ENCODE measurements around the gene TMEM234. TPM values are rescaled to one million over a fixed set of nuclear protein-coding genes. Genes with fewer than 3 reads are reported as not detected.

Gene TMEM234
- total RNA-seq: 10 to 100 TPM; 13.7 to 18.2 TPM

DNA sequence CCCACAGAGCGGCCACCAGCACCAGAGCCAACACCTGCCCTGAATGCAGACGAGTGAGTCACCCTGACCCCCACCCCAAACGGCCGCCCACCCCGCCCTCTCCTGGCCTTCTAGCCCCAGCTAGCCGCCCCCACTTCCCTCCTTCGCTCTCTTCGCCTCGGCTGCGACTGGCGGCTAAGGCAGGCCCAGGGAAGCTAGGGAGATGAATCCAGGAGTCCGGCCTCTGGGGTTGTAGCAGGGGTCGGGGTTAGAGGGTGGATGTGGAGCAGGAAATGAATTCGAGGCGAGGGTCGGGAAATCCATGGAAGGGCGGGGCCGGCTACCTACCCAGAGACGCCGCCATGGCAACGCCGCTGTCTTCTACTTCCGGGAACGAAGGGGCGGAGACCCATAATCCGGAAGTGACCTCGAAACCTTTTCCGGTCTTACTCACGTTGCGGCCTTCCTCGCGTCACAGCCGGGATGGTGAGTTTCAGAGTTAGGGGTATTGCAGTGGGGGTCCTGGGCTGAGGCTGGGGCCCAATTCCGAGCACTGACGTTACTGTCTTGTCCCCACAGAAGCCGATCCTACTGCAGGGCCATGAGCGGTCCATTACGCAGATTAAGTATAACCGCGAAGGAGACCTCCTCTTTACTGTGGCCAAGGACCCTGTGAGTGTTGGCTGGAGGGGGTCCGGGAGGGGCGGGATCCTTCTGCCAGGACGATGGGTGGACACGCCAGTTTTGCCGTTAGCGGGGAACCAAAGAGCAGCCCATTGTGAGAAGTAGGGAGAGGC lies at the start of gene TMEM234, which contains the start of gene EIF3I:
Gene TMEM234 (minus strand): TSS at position 374 of the 776 bp plus-strand sequence. CDS start 31 bp downstream, at position 343.
Gene EIF3I (plus strand): TSS at position 428 of the 776 bp plus-strand sequence. CDS start 35 bp downstream, at position 463.

DNA sequence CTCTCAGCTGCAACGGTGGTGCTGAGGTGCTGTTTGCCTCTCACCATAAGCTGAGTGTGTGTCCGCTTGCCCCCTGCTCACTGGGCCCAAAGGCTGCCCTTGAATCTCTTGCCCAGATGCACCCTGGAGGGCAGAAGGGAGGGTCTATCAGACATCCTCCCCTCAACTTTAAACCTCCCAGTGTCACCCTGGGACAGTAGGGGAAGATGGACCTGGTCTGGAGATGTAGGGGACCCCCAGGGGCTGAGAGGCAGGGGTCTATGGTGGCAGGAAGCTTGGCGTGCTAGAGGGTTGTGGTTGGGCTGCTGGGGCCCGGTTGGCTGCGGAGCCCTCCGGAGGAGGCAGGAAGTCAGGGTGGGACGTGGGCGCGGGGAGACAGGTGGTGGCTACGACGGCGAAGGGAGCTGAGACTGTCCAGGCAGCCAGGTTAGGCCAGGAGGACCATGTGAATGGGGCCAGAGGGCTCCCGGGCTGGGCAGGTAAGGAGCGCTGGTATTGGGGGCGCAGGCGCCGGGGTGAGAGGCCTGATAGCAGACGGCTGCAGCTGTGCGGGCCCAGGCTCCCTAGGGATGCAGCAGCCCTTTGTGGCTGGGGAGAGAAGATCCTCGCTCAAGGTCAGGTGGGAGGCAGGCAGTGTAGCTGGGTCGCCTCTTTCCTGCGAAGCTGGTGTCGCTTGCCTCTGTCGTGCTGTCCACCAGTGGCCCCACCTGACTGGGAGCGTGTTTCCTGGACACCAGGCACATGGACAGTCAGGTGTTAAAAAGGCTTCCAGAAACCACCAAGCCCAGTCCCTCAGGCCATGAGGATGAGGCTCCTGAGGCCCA lies 29.0 kb upstream of the TMEM234 start, which contains the start of gene LCK:
Gene LCK (plus strand): TSS at position 373 of the 824 bp plus-strand sequence. CDS start 23,065 bp downstream, outside the sequence.

DNA sequence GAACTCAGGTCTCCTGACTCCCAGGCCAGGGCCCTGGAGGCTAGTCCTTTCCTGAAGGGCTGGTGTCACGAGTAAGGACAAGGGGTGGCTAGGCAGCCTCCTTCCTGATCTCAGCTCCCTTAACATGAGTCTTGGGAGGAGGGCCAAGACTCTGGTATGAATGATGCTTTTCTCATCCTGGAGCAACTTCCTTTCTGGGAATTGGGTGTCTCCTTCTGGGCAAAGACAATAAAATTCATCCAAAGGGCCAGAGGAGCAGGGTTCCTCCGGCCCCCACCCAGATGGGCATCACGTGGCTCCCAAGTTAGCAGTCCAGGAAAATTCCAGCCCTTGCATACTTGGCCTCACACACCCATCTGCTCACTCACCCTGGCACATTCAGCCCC lies 24.7 kb upstream of the TMEM234 start, which contains the start of gene FAM167B:
Gene FAM167B (plus strand): TSS at position 335 of the 386 bp plus-strand sequence. CDS start 200 bp downstream, outside the sequence.

DNA sequence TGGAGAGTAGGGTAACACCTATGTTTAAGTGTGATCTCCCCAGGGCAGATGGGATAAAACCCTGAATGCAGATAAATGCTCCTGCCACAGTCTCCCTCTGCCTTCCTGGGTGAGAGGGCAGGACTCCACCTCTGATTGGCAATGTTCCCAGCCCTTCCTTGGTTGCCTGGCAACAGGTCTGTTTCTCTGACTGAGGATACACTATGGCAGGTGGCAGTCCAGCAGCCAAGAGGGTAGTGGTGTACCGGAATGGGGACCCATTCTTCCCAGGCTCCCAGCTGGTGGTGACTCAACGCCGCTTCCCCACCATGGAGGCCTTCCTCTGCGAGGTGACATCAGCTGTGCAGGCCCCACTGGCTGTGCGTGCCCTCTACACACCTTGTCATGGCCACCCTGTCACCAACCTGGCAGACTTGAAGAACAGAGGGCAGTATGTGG lies 13.2 kb downstream of the TMEM234 start, which contains the start of gene DCDC2B:
Gene DCDC2B (plus strand): TSS at position 199 of the 438 bp plus-strand sequence. CDS start 5 bp downstream, at position 204.

DNA sequence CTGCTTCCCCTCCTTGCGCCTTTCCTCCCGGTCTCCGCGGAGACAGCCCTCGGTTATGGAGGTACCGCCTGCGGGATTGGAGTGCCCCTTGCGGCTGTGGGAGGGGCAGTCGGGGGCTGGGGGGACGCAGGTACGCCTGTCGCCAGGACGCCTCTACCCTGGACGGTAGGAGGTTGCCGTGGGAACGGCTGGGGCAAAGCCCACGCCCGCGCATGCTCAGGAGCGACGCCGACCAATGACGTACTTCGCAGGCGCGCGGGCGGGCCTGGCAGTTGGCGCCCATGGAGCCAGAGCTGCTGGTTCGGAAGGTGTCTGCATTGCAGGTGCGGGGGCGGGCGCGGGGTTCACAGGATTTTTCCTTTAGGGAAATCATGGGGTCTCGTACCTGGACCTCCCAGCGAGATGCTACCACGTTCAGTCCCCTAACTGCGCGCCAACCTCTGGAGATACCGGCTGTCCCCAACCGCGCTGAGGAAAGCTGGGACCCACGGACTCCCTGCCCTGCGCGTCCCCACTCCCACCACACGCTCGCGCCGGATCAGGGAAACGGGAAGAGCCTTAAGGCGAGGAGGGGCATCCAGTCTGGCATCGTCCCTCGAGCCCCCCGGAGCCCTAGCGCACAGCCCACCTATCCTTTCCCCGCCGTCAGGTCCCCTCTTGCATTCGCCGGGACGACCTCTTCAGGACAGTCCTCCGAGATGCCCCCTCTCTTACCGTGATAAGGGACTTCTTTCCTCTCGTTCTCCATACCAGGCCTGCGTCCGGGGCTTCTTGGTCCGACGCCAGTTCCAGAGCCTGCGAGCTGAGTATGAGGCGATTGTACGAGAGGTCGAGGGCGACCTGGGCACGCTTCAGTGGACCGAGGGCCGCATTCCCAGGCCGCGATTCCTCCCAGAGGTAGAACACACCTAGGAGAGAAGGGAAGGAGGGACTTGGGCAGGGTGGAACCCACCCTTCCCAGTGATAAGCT lies 16.5 kb downstream of the TMEM234 start, which contains the start of gene IQCC:
Gene IQCC (plus strand): TSS at position 271 of the 970 bp plus-strand sequence. CDS start 11 bp downstream, at position 282.

DNA sequence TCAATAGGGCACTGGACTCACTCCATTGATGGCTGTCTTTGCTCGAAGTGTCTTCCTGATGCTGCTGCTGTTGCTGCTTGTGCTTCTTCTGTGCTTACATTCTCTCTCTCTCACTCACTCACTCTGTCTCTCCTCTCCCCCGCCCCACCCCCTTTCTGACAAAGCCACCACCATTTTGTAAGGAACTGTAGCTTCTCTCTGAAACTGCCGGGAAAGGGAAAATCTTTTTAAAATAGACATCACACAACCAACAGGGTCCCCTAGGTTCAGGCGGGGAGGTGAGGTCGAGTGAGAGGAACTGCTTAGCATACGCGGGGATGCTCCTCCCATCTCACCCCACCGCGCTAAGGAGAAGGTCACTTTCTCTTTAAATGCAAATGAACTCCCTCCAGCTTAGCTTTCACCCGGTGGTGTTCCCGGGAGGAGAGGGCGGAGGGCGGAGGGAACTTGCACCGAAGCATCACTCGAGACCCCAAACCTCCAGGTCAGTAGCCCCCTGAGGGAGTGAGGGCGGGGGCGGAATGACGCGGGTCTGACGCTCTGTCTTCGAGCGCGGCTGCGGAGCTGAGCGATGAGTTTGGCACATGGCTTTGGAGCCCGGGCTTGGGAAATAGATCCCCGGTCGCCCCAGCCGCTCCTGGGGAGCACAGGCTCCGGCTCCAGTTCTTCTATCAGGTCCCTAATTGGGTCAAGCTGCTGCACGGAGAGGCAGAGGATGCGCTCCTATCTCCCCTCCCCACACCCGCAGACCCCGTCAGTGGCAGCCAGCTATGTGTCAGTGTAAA lies 21.7 kb downstream of the TMEM234 start, which contains the start of gene CCDC28B:
Gene CCDC28B (plus strand): TSS at position 370 of the 785 bp plus-strand sequence. CDS start 1,341 bp downstream, outside the sequence.

DNA sequence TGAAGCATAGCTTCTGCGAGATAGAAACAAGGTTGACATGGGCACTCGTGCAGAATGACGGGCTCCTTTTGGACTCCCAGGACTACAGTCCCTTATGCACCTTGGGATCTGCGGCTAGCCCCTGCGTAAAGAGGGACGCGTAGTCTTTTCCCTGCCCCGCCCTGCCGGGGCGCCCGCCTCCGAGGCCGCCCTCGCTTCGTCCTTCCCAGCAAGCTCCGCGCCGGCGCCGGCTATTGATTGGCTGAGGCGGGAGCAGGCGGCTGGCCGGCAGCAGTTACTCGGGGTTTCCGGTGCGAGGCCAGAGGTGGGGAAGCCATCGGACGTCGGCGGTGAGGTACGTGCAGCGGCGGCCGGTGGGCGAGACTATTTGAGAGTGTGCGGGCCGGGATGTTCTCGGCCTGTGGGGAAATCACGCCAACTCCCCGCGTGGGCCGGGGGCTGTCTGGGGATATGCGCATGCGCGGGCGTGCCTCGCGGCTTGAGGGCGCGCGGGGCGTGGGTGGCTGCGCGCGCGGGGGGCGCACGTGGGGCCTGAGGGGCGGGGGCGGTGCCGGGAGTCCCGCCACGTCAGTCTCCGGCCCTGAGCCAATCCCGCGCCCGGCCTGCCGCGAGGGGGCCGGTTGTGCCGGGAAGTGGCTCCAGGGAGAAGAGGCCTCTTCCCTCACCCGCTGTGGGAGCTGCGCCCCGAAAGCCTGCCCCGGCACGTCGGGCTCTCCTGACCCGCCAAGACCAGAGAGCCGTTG lies 42.5 kb downstream of the TMEM234 start, which contains the start of gene TXLNA:
Gene TXLNA (plus strand): TSS at position 233 of the 743 bp plus-strand sequence. CDS start 671 bp downstream, outside the sequence.

Small RNA genes within 50 kb of the gene (small RNA-seq; reads per million reads assigned to genes)
- gene RF00017: 0 reads per million in 2 donors

Other genes with a start within 250 kb of the TMEM234 start
- 10 to 100 TPM; 29.9 to 52.9 TPM for gene KHDRBS1, start 208.5 kb downstream of the TMEM234 start, total RNA-seq
- 1 to 10 TPM; 4.5 to 5.3 TPM for gene TMEM39B, start 149.4 kb downstream of the TMEM234 start, total RNA-seq
- gene KPNA6, start 114.3 kb downstream of the TMEM234 start, total RNA-seq: 10 to 100 TPM; 46.1 to 61.3 TPM
- 10 to 100 TPM; 90.9 to 94.6 TPM for gene TXLNA, start 42.7 kb downstream of the TMEM234 start, total RNA-seq
- gene CCDC28B, start 21.8 kb downstream of the TMEM234 start, total RNA-seq: 10 to 100 TPM; 11.4 to 13.7 TPM
- 1 to 10 TPM; 1.4 to 1.7 TPM for gene IQCC, start 16.7 kb downstream of the TMEM234 start, total RNA-seq
- not detected for gene DCDC2B, start 13.3 kb downstream of the TMEM234 start, total RNA-seq
- 100 to 1,000 TPM; 204 to 323 TPM for gene EIF3I, start 54 bp upstream of the TMEM234 start, total RNA-seq
- gene FAM167B, start 24.9 kb upstream of the TMEM234 start, total RNA-seq: 10 to 100 TPM; 11.7 to 30.3 TPM
- not detected for gene LCK, start 28.9 kb upstream of the TMEM234 start, total RNA-seq
- 100 to 1,000 TPM in 1 of 2 donors, 10 to 100 TPM in 1; 61.3 to 104 TPM for gene HDAC1, start 69.7 kb upstream of the TMEM234 start, total RNA-seq
- 100 to 1,000 TPM in 1 of 2 donors, 10 to 100 TPM in 1; 68.5 to 149 TPM for gene MARCKSL1, start 113.9 kb upstream of the TMEM234 start, total RNA-seq
- gene FAM229A, start 140.1 kb upstream of the TMEM234 start, total RNA-seq: 1 to 10 TPM; 1.4 to 1.7 TPM
- gene TSSK3, start 140.2 kb upstream of the TMEM234 start, total RNA-seq: 1 to 10 TPM in 1 of 2 donors, under 1 TPM in 1; 0.34 to 1.3 TPM
- 10 to 100 TPM; 52.0 to 70.2 TPM for gene BSDC1, start 172.1 kb upstream of the TMEM234 start, total RNA-seq
- gene ZBTB8B, start 242.7 kb upstream of the TMEM234 start, total RNA-seq: under 1 TPM in 1 of 2 donors, not detected in 1; under 0.01 TPM